Activated CD4-positive, alpha-beta T cell treated with anti-CD3 and anti-CD28 coated beads for 48 hours (primary cell): ENCODE measurements around the gene BLACAT1.
A peak's percentile ranks its signal among the peaks of the same experiment; 100 is the strongest.
"Not testable (repeated sequence)": the region's sequence is repeated elsewhere in the genome, so short reads cannot be mapped to it uniquely, and the experiment has no call there.

Source experiments
- DNase-seq: peaks from one replicate; pipeline ENCODE4 v3.0.0-alpha.2; 2020

Gene BLACAT1

DNA sequence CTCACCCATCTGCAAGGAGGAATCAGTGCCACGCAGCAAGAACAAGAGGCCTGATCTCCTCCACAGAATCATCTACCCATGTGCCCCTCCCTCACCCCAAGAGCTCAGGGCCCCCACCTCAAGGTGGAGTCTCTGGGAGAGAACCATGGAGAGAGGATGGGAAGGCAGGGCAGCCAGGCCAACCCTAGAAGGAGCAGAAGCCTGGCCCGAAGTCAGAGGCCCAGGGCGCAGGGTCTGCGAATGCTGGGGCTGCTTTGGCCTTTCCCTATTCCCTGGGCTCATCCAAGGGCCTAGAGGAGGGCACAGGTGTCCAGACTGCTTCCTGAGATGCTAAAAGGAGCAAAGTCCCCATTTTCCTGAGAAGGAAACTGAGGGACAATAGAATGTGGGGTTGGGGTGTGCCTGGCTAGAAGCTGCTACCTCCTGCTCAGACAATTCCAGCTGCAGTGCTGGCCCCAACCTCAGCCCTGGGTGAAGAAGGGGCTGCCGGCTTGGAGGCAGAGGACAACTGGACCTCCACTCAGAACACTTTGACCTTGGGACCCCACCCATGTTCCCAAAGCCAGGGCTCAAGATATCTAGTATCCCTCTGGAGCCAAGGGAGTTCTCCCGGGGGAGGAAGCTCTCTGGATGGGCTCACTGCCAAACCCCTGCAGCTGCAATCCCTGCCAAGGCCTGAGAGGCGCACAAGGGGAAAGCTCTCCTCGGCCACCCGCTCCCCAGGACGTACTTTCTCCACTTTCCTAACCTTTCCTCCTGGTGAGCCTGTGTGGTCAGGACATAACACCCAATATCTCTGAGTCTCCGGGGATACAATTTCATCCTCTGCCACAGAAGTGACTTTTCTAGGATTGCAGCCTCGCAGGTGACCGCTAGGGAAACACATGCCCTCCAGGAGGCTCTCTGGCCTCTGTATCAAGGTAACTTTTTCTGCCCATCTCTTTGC is 17.4 kb downstream of the BLACAT1 start:
- DNase-seq: peak; percentile 13

DNA sequence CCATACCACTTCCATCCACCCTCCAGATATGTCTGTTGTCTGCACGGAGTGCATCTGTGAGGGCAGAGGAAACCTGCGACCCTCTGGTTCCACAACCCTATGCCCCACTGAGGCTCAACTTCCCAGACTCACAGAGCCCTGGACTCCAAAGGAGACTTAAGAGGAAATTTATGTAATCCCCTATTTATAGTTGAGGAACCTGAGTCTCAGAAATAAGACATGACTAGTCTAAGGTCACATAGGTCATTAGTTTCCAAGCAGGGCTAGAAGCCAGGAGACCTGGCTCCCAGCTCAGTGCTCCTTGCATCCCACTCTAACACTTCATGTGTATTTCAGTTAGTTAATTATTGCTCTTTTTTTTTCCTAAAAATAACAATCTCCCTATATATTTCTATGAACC is 18.3 kb downstream of the BLACAT1 start:
- DNase-seq: no peak

GRCh38 chr1:205436776-205437410 is 19.0 kb downstream of the BLACAT1 start:
- DNase-seq: no peak

- DNase-seq: no peak
Observed at GRCh38 chr1:205435578-205436573, 20.0 kb downstream of the BLACAT1 start.

DNA sequence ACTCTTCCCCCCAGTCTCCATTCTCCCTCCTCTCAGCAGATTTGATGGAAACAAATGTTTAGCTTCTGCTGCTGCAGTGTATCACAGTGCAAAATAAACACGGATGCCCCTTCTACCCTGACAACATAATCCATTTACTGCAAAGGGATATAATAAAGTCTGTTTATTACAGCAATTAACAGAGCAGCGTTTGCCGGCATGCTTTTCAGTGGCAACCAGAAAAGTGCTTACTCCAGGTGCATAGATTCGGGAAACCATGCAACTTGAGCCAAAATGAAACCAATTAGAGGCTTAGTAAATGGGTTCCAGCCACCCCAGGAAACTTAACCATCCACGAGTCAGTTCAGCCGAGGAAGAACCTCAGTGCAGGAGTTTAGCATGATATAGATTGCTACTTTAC is 21.1 kb downstream of the BLACAT1 start:
- DNase-seq: no peak

DNA sequence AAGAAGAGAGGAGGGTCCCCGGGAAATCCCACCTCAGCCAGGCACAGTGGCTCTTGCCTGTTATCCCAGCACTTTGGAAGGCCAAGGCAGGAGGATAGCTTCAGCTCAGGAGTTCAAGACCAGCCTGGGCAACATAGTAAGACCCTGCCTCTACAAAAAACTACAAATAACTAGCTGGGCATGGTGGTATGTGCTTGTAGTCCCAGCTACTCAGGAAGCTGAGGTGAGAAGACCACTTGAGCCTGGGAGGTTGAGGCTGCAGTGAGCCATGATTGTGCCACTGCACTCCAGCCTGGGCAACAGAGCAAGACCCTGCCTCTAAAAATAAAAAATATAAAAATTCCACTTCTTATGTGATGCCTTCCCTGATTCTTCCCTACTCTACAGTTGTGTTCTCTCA is 23.2 kb downstream of the BLACAT1 start:
- DNase-seq: not testable (repeated sequence)

DNA sequence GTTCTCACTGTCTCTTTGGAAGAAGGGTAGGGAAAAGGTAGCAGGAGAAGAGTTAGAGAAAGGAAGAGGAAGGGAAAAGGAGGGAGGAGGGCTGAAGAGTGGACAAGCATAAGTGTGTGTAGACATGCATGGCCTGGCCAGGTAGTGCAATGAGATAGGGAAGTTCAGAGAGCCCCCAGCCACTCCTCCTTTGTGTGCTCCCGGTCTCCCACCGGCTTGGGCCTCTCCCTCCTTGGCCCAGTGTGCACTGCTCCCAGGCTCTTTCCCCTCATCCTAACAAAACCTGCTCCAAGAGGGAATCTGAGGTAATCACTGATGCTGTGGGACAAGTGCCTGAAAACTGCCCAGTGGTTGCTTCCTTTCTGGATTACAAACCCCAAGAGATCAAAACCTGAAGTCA is 23.7 kb downstream of the BLACAT1 start:
- DNase-seq: no peak

DNA sequence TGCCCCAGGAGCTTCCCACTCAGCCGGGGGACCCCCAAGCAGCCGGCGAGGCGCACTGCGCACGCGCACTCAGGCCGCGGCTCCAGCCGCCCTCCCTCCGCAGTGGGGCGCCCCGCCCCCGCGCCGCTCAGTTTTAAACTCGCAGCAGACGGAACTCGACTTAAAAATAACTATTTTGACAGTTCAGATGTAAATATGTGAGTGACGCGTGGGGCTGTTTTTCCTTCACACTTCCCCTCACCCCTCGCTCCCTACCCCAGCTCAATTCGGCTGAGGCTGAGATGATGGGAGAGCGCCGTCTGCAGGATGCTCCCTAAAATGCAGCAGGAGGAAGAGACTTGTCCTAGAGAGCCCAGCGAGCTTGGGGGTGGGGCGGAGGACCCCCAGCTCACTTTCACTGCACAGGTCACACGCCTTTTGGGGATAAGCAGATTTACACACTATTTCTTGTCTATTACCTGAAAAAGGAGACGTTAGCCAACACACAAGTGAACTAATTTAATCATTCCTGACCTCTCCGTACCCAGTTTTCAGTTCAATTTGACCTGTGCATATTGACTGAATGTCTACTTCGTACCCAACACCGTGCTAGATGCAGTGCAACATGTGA is 25.0 kb downstream of the BLACAT1 start:
- peak; percentile 61 for DNase-seq

DNA sequence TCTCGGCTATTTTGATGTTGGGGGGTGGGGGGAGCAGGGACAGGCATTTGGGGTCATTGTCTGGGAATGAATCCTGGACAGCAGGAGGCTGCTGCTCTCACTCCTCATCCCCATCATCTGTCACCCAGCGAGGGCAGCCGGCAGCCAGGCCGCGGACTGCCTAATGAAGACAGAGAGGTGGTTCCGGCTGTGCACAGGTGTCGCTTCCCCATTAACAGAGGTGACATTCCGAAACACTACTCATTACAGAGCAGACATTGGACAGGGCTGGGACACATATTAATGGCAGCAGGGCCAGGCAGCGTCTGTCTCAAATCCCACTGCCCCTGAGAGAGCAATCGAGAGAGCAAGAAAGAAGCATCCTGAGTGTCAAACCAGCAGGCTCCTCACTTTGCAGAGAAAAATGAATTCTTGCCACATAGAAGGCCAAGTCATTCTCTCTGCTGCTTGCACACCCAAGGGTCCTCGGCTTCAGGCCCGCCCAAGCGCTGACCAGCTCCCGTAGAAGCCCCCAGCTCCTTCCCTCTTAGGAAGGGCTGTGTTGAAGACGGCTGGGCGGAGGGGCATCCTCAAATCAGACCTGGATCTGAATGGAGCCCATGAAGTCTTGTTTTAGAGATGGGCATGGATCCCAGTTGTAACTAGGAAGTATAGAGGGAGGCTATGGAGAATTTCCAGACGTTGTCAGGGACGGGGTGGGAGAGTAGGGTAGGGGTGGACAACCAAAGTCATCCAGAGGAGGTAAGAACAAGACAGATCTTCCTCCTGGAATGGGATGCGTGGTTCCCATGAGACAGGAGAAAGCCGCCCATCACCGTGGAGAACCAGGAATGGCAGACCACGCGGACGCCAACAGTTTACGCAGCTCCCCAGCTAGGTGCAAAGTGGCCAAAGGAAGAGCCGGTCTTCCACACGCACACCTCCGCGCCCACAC is 25.8 kb downstream of the BLACAT1 start:
- no peak for DNase-seq

- no peak for DNase-seq
Observed at GRCh38 chr1:205424901-205425600, 30.8 kb downstream of the BLACAT1 start.

- DNase-seq: no peak
Observed at GRCh38 chr1:205423814-205424399, 31.9 kb downstream of the BLACAT1 start.

DNA sequence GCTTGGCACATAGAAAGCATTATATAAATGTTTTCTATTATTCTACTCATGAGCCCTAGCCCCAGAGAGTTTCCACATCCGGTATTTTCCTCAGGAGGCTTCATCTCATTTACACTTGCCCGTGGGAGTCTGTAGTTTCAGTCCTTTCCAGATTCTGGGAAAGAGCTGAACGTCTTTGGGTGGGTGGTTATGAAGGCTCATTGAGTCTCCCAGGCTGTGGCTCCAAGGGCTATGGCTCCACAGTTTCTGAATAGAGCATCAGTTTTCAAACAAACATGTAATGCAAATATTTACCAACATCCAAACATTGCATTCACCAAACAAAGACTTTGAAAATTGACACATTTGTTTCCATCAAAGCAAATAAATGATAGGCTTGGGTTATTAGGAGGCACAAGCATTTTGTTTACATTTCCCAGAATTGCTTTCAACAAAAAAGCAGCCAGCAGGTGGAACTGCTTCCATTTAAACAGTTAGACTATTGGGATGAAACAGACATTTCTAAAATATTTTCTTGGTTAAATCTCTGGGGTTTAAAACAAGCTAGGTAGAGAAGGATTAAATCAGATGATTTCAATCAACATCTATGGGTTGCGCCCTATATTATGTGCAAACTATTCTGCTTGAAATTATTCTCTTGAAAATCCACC is 32.7 kb downstream of the BLACAT1 start:
- no peak for DNase-seq

DNA sequence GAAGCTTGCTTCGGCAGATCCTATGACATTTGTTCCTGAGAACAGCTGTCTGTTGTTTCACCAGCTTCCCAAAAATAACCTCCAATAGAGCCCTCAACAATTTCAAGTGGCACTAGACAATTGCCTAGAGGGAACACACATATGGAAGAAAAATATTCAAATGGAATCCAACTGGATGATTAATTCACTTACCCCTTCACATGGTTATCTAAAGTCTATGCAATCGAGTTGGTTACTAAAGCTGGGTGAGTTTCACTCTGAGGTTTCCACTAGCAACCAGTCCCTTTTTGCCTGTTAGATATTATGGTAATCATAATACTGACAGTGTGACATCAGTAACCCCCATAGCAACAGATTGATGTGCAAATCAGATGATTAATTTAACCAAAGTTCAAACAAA is 34.0 kb downstream of the BLACAT1 start, which contains the start of gene LEMD1:
LEMD1 (minus strand) TSS at position 259 of the 400 bp plus-strand sequence. CDS start 1,520 bp downstream, outside the sequence.
- no peak for DNase-seq

- no peak for DNase-seq
Observed at GRCh38 chr1:205420938-205421337, 34.9 kb downstream of the BLACAT1 start.

- DNase-seq: no peak
Observed at GRCh38 chr1:205417870-205418635, 37.8 kb downstream of the BLACAT1 start.

- no peak for DNase-seq
Observed at GRCh38 chr1:205416322-205416721, 39.5 kb downstream of the BLACAT1 start.

- DNase-seq: no peak
Observed at GRCh38 chr1:205410581-205411298, 45.1 kb downstream of the BLACAT1 start.

- no peak for DNase-seq
Observed at GRCh38 chr1:205407970-205408369, 47.9 kb downstream of the BLACAT1 start.
